Hematopoietic multipotent progenitor cell (in vitro differentiated cells): ENCODE data around the gene B4GALT7. TPM values are rescaled to one million over a fixed set of nuclear protein-coding genes. Genes with fewer than 3 reads are reported as not detected.
"Not testable (repeated sequence)": the region's sequence is repeated elsewhere in the genome, so short reads cannot be mapped to it uniquely, and the experiment has no call there.

Experiments
- DNase-seq, 3 donors: peaks; one replicate each; pipeline ENCODE4 v3.0.0-alpha.2; 2011 to 2015; ENCODE audit warnings: low read depth in 2 of 3, low spot score in 2 of 3
- total RNA-seq: library from RNA; depleted of rRNA; stranded (reverse); fragments of >200 nt; gene quantifications from one replicate; pipeline ENCODE4 v1.2.3, GENCODE V29; 2012

B4GALT7 gene
- total RNA-seq, 1 donor = 38.0 TPM

DNA sequence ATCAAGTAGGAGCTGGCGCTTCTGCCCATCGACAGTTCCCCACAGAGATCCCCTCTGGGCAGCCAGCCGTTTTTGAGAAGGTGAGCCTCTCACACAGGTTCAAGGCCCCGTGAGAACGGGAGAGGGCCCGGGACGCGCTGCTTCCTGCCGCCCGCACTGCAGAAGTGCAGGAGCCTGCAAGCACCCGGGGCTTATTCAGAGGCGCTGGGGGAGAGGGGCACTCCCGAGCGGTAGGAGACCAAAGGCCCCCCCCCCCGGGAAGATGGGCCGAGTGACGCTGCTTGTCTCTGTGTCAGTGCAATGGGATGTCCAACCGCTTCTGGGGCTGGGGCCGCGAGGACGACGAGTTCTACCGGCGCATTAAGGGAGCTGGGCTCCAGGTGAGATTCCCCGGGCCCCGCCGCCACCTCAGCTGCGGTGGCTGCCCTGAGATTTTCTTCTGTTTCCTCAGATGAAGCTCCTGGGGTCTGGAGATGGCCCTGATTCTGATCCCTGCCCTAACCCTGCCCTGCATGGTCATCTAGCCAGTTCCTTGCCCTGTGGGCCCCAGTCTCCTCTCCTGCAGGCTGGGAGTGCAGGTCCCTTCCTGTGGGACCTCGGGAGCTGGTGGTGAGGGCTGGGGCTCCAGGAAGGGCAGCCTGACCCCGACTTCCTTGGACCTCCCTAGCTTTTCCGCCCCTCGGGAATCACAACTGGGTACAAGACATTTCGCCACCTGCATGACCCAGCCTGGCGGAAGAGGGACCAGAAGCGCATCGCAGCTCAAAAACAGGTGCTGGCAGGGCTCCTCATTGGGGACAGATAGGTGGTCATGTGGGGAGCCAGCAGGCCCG is 8.5 kb downstream of the B4GALT7 start:
- no peak for DNase-seq

DNA sequence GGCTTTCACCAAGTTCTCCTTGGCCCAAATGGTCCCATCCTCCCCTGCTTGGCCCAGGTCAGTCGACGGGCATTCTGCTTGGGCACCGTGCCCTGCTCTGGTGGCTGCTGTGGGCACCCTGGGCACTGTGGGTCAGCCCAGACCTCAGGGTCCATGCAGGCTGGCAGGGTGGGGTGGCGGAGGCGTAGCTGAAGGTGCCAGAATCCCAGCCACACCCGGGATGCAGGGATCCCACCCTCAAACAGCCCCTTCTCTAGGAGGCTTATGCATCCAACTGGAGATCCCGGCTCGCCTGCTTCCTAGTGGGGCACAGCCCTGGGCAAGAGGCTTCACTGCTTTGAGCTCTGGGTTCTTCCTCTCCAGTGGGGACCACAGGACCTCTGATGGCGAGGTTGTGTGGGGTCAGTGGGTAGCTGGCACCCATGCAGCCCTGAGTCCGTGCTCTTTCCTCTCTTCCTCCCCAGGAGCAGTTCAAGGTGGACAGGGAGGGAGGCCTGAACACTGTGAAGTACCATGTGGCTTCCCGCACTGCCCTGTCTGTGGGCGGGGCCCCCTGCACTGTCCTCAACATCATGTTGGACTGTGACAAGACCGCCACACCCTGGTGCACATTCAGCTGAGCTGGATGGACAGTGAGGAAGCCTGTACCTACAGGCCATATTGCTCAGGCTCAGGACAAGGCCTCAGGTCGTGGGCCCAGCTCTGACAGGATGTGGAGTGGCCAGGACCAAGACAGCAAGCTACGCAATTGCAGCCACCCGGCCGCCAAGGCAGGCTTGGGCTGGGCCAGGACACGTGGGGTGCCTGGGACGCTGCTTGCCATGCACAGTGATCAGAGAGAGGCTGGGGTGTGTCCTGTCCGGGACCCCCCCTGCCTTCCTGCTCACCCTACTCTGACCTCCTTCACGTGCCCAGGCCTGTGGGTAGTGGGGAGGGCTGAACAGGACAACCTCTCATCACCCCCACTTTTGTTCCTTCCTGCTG is 9.4 kb downstream of the B4GALT7 start:
- DNase-seq = no peak

GRCh38 chr5:177610131-177610769 is 10.3 kb downstream of the B4GALT7 start:
- no peak for DNase-seq

DNA sequence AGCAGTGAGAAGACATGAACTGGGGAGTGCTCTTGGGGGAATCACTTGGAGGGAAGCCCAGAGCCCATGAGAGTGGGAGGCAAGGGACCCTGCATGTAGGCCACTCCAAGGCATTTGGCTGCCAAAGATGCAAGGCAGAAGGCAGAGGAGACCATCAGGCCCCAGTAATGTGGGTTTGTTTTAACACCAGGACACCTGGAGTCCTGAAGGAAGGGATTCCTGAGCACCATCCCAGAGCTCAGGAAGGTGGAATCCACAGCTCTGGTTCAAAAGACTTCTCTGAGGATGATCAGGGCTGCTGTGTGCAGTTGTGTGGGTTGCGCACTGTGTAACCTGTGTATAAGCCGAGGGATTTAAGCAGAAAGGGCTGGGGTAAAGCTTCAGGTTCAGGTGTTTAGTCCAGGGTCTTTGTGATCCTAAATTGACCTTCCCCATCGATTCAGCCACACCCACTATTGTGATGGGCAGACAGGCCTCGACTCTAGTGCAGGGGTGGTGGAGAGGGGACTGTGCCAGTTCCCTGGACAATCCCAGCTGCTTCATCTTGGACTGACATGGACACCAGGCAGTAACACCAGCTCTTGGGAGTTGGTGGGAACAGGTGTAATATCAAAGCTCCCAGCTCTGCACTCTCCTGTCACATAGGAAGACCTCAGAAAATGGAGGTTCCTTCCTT is 11.0 kb downstream of the B4GALT7 start:
- no peak for DNase-seq

- no peak for DNase-seq
Observed at GRCh38 chr5:177611446-177612214, 11.7 kb downstream of the B4GALT7 start.

DNA sequence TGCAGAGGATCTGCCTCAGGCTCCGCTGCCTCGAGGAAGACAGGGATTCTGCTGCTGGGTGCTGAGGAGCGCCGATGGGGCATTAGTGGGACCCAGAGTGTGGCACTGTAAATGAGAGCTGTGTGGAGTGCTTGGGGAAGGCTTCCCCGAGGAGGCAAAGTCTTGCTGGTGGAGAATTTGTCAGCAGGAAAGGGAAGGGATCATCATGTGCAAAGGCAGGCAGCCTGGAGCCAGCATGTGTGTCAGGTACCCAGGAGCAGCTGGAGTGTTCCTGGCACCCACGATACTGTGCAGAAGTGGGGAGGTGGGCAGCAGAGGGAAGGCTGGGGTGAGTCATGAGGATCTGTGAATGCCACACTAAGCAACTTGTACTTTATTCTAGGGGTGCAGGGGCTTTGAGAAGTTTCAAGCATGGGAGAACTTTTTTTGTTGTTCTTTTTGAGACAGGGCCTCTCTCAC is 12.3 kb downstream of the B4GALT7 start:
- no peak for DNase-seq

DNA sequence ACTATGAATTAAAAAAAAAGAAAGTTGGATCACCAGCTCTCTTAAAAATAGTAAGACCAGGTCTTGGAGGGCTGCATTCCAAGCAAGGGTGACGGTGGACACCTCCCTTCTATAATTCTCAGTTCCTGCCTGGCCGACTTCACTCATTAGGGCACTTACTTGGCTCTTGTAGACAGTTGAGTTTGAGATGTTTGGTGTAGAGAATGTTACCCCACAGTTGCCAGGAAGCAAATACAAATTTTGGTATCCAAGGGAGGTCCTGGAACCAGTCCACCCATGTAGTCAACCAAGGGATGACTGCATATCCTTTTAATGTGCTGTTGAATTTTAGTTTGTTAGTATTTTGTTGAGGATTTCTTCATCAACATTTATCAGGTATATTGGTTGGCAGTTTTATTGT is 20.6 kb downstream of the B4GALT7 start:
- no peak for DNase-seq

GRCh38 chr5:177624172-177624571 is 24.2 kb downstream of the B4GALT7 start:
- DNase-seq = not testable (repeated sequence)

GRCh38 chr5:177630186-177630585 is 30.3 kb downstream of the B4GALT7 start:
- not testable (repeated sequence) for DNase-seq

- DNase-seq = not testable (repeated sequence)
Observed at GRCh38 chr5:177634912-177635311, 35.0 kb downstream of the B4GALT7 start.

GRCh38 chr5:177645462-177645861 is 45.5 kb downstream of the B4GALT7 start:
- DNase-seq = not testable (repeated sequence)

GRCh38 chr5:177651235-177651634 is 51.3 kb downstream of the B4GALT7 start:
- not testable (repeated sequence) for DNase-seq

GRCh38 chr5:177657846-177658245 is 57.9 kb downstream of the B4GALT7 start:
- not testable (repeated sequence) for DNase-seq

DNA sequence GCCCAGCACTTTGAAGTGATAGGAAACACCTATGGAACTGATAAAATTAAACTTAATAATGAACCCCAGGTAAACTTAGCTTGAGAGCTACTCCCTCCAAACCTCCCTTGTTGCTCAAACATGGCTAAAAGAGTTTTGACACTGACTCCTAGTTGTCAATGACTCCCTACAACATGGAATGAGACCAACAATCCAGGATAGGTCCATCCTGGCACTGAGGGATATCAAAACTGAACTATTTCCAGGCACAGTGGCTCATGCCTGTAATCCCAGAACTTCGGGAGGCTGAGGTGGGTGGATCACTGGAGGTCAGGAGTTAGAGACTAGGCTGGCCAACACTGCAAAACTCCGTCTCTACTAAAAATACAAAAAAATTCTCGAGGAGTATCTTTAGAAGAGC is 58.6 kb downstream of the B4GALT7 start:
- DNase-seq = not testable (repeated sequence)

Other genes starting within 250 kb of the B4GALT7 start
- 423 TPM for gene LMAN2, start 248.5 kb upstream of the B4GALT7 start, total RNA-seq
- gene RGS14, start 242.2 kb upstream of the B4GALT7 start, total RNA-seq = 46.0 TPM
- gene SLC34A1, start 215.7 kb upstream of the B4GALT7 start, total RNA-seq = under 0.01 TPM
- gene PFN3, start 199.5 kb upstream of the B4GALT7 start, total RNA-seq = not detected
- 3.2 TPM for gene F12, start 190.6 kb upstream of the B4GALT7 start, total RNA-seq
- 98.0 TPM for gene GRK6, start 173.5 kb upstream of the B4GALT7 start, total RNA-seq
- gene PRR7, start 153.3 kb upstream of the B4GALT7 start, total RNA-seq = 30.7 TPM
- gene DBN1, start 126.5 kb upstream of the B4GALT7 start, total RNA-seq = 28.5 TPM
- 21.3 TPM for gene PDLIM7, start 102.5 kb upstream of the B4GALT7 start, total RNA-seq
- gene DOK3, start 90.3 kb upstream of the B4GALT7 start, total RNA-seq = 57.1 TPM
- 166 TPM for gene DDX41, start 83.2 kb upstream of the B4GALT7 start, total RNA-seq
- gene FAM193B, start 45.6 kb upstream of the B4GALT7 start, total RNA-seq = 35.5 TPM
- 67.9 TPM for gene TMED9, start 7.9 kb upstream of the B4GALT7 start, total RNA-seq
- 0.27 TPM for gene FAM153A, start 182.8 kb downstream of the B4GALT7 start, total RNA-seq